HFFc6 (cell line): ENCODE data around the gene SLC7A14. TPM values are rescaled to one million over a fixed set of nuclear protein-coding genes. Genes with fewer than 3 reads are reported as not detected.

Source experiments
- DNase-seq: peaks from one replicate; pipeline ENCODE4 v3.0.0-alpha.2; 2018
- H3K27ac Mint-ChIP-seq: 2 replicates; pipeline ENCODE4 v1.8.0; 2020; ENCODE audit warnings: mild to moderate bottlenecking, mixed read lengths
- H3K27me3 Mint-ChIP-seq: 2 replicates; pipeline ENCODE4 v1.8.0; 2021; ENCODE audit warnings: mild to moderate bottlenecking, moderate library complexity, mixed read lengths; ENCODE audit not compliant: insufficient read depth
- H3K36me3 Mint-ChIP-seq: 2 replicates; pipeline ENCODE4 v1.8.0; 2021; ENCODE audit warnings: low read depth, mixed read lengths
- H3K4me1 Mint-ChIP-seq: 2 replicates; pipeline ENCODE4 v1.8.0; 2020; ENCODE audit warnings: low read depth, mixed read lengths
- H3K4me3 Mint-ChIP-seq: 2 replicates; pipeline ENCODE4 v1.8.0; 2020; ENCODE audit warnings: mild to moderate bottlenecking, moderate library complexity, mixed read lengths
- H3K9me3 Mint-ChIP-seq: 2 replicates; pipeline ENCODE4 v1.8.0; 2020; ENCODE audit warnings: mild to moderate bottlenecking, mixed read lengths
- CTCF ChIP-seq: fragments of 200-600 bp; sonication (generic); IDR thresholded peaks from 2 replicates; pipeline ENCODE4 v1.5.0; 2021; ENCODE audit warnings: antibody characterized with exemption, mild to moderate bottlenecking
- total RNA-seq, 6 experiments: library from RNA; stranded (reverse); fragmentation: NEBNext Ultra II Directional; extraction: Animal tissue kit (Norgen Biotek cat#: 25700); gene quantifications; 2 replicates in 1 of 6; 3 replicates in 5 of 6; pipeline ENCODE4 v1.2.3, GENCODE V29; 2021

Gene SLC7A14
- total RNA-seq, 6 experiments from 2014 or later, result 0.14 to 0.53 (median 0.39) TPM

- Mint-ChIP-seq H3K4me1 (peaks cover 8% of the 10 kb centered on the region), H3K36me3 (no peaks in the 10 kb centered on the region), H3K27ac (no peak overlapping the region), H3K4me3 (no peak overlapping the region), H3K9me3 (no peaks in the 10 kb centered on the region), H3K27me3 (peaks cover 15% of the 10 kb centered on the region)
- no peak for TF ChIP-seq CTCF
- DNase-seq, result no peak
Measured at GRCh38 chr3:170487031-170487430, 98.8 kb downstream of the SLC7A14 start.

- DNase-seq, result no peak
- Mint-ChIP-seq H3K27ac (no peak overlapping the region), H3K9me3 (no peaks in the 10 kb centered on the region), H3K36me3 (no peaks in the 10 kb centered on the region), H3K27me3 (peaks cover 15% of the 10 kb centered on the region), H3K4me1 (peaks cover 8% of the 10 kb centered on the region), H3K4me3 (no peak overlapping the region)
- TF ChIP-seq CTCF, result no peak
Measured at GRCh38 chr3:170486398-170486797, 99.5 kb downstream of the SLC7A14 start.

GRCh38 chr3:170485696-170486095 lies 100.2 kb downstream of the SLC7A14 start:
- peaks cover 15% of the 10 kb centered on the region for H3K27me3 Mint-ChIP-seq
- H3K9me3 Mint-ChIP-seq, result no peaks in the 10 kb centered on the region
- H3K4me3 Mint-ChIP-seq, result no peak overlapping the region
- DNase-seq, result no peak
- no peaks in the 10 kb centered on the region for H3K36me3 Mint-ChIP-seq
- no peak for TF ChIP-seq CTCF
- peaks cover 8% of the 10 kb centered on the region for H3K4me1 Mint-ChIP-seq
- H3K27ac Mint-ChIP-seq, result no peak overlapping the region

- no peak overlapping the region for H3K4me3 Mint-ChIP-seq
- H3K9me3 Mint-ChIP-seq, result no peaks in the 10 kb centered on the region
- peaks cover 15% of the 10 kb centered on the region for H3K27me3 Mint-ChIP-seq
- no peak for TF ChIP-seq CTCF
- no peak for DNase-seq
- no peaks in the 10 kb centered on the region for H3K36me3 Mint-ChIP-seq
- H3K4me1 Mint-ChIP-seq, result peaks cover 8% of the 10 kb centered on the region
- H3K27ac Mint-ChIP-seq, result no peak overlapping the region
Measured at GRCh38 chr3:170485294-170485693, 100.6 kb downstream of the SLC7A14 start.

- no peak for TF ChIP-seq CTCF
- Mint-ChIP-seq H3K36me3 (no peaks in the 10 kb centered on the region), H3K27me3 (peaks cover 15% of the 10 kb centered on the region), H3K9me3 (no peaks in the 10 kb centered on the region), H3K27ac (no peak overlapping the region), H3K4me1 (peaks cover 8% of the 10 kb centered on the region), H3K4me3 (no peak overlapping the region)
- DNase-seq, result no peak
Measured at GRCh38 chr3:170484869-170485268, 101.0 kb downstream of the SLC7A14 start.
